Ramos (cell line): ENCODE measurements around the gene GHR.

ENCODE experiments used
- in situ Hi-C: fragments of 300-500 bp; cut with MboI; formaldehyde crosslinking; loops from one replicate; pipeline ENCODE4 v1.14.3; 2022; ENCODE audit warnings: low sequenced_read_pairs; ENCODE audit not compliant: unreplicated experiment

Gene GHR

GRCh38 chr5:42561656-42562055 is 138.4 kb downstream of the GHR start:
- in situ Hi-C loops = no loop called here

GRCh38 chr5:42564689-42565356 is 141.6 kb downstream of the GHR start:
- in situ Hi-C loops = no loop called here

- in situ Hi-C loops = no loop called here
Observed at GRCh38 chr5:42566652-42567295, 143.5 kb downstream of the GHR start.

- in situ Hi-C loops = no loop called here
Observed at GRCh38 chr5:42569325-42569724, 146.1 kb downstream of the GHR start.

GRCh38 chr5:42569953-42570548 is 146.8 kb downstream of the GHR start:
- in situ Hi-C loops = no loop called here

- in situ Hi-C loops = no loop called here
Observed at GRCh38 chr5:42570966-42571960, 148.0 kb downstream of the GHR start.

GRCh38 chr5:42572313-42572712 is 149.1 kb downstream of the GHR start:
- in situ Hi-C loops = no loop called here

GRCh38 chr5:42573386-42573785 is 150.1 kb downstream of the GHR start:
- in situ Hi-C loops = no loop called here

- in situ Hi-C loops = loop anchor here (25.0 kb wide), 1 partner anchor 714 kb away; the partner anchor contains the start of gene OXCT1
Observed at GRCh38 chr5:42575914-42576313, 152.7 kb downstream of the GHR start.

- in situ Hi-C loops = loop anchor here (25.0 kb wide), 1 partner anchor 717 kb away; the partner anchor contains the start of gene OXCT1
Observed at GRCh38 chr5:42578901-42579300, 155.7 kb downstream of the GHR start.

- in situ Hi-C loops = loop anchor here (25.0 kb wide), 1 partner anchor 717 kb away; the partner anchor contains the start of gene OXCT1
Observed at GRCh38 chr5:42579320-42579719, 156.1 kb downstream of the GHR start.

- in situ Hi-C loops = loop anchor here (25.0 kb wide), 1 partner anchor 720 kb away; the partner anchor contains the start of gene OXCT1
Observed at GRCh38 chr5:42581845-42582244, 158.6 kb downstream of the GHR start.

GRCh38 chr5:42582723-42583122 is 159.5 kb downstream of the GHR start:
- in situ Hi-C loops = loop anchor here (25.0 kb wide), 1 partner anchor 720 kb away; the partner anchor contains the start of gene OXCT1

- in situ Hi-C loops = loop anchor here (25.0 kb wide), 1 partner anchor 721 kb away; the partner anchor contains the start of gene OXCT1
Observed at GRCh38 chr5:42583322-42583721, 160.1 kb downstream of the GHR start.

- in situ Hi-C loops = loop anchor here (25.0 kb wide), 1 partner anchor 724 kb away; the partner anchor contains the start of gene OXCT1
Observed at GRCh38 chr5:42586625-42587024, 163.4 kb downstream of the GHR start.

GRCh38 chr5:42587096-42587723 is 164.0 kb downstream of the GHR start:
- in situ Hi-C loops = loop anchor here (25.0 kb wide), 1 partner anchor 725 kb away; the partner anchor contains the start of gene OXCT1

GRCh38 chr5:42590566-42590965 is 167.3 kb downstream of the GHR start:
- in situ Hi-C loops = loop anchor here (25.0 kb wide), 1 partner anchor 728 kb away; the partner anchor contains the start of gene OXCT1

- in situ Hi-C loops = loop anchor here (25.0 kb wide), 1 partner anchor 729 kb away; the partner anchor contains the start of gene OXCT1
Observed at GRCh38 chr5:42591015-42591414, 167.8 kb downstream of the GHR start.
